H9 (cell line): ENCODE measurements around the gene BTD. TPM values are rescaled to one million over a fixed set of nuclear protein-coding genes. Genes with fewer than 3 reads are reported as not detected.

Experiments
- DNase-seq: peaks from one replicate; pipeline ENCODE4 v3.0.0-alpha.2; 2017
- H2AFZ ChIP-seq: one replicate; pipeline ENCODE4 v1.6.1; 2013; ENCODE audit warnings: mild to moderate bottlenecking, low read length, control low read depth, moderate library complexity
- H2AK5ac ChIP-seq: 2 replicates; pipeline ENCODE4 v1.6.1; 2013; ENCODE audit warnings: low read length, control low read depth, mixed read lengths; ENCODE audit not compliant: insufficient read length
- H2BK120ac ChIP-seq: one replicate; pipeline ENCODE4 v1.6.1; 2013; ENCODE audit warnings: low read depth, mild to moderate bottlenecking, low read length, control low read depth, inconsistent platforms; ENCODE audit not compliant: poor library complexity, severe bottlenecking
- H2BK12ac ChIP-seq: 2 replicates; pipeline ENCODE4 v1.6.1; 2013; ENCODE audit warnings: low read length, control low read depth, mixed read lengths, low read depth; ENCODE audit not compliant: insufficient read length
- H2BK15ac ChIP-seq: 2 replicates; pipeline ENCODE4 v1.6.1; 2013; ENCODE audit warnings: low read depth, low read length, control low read depth
- H2BK20ac ChIP-seq: one replicate; pipeline ENCODE4 v1.6.1; 2013; ENCODE audit warnings: low read depth, mild to moderate bottlenecking, low read length, control low read depth, inconsistent platforms; ENCODE audit not compliant: poor library complexity, severe bottlenecking
- H2BK5ac ChIP-seq: 2 replicates; pipeline ENCODE4 v1.6.1; 2013; ENCODE audit warnings: low read length, control low read depth, mixed read lengths; ENCODE audit not compliant: insufficient read length
- H3K14ac ChIP-seq: 2 replicates; pipeline ENCODE4 v1.6.1; 2013; ENCODE audit warnings: low read length, control low read depth; ENCODE audit not compliant: insufficient read depth
- H3K18ac ChIP-seq: 2 replicates; pipeline ENCODE4 v1.6.1; 2013; ENCODE audit warnings: low read depth, mild to moderate bottlenecking, mixed read lengths, low read length, control low read depth; ENCODE audit not compliant: insufficient read length
- H3K23ac ChIP-seq: 2 replicates; pipeline ENCODE4 v1.6.1; 2013; ENCODE audit warnings: low read length, control low read depth, mixed read lengths, low read depth; ENCODE audit not compliant: insufficient read length
- H3K23me2 ChIP-seq: 2 replicates; pipeline ENCODE4 v1.6.1; 2013; ENCODE audit warnings: low read depth, mild to moderate bottlenecking, mixed read lengths, low read length, control low read depth; ENCODE audit not compliant: insufficient read length, poor library complexity, severe bottlenecking
- H3K27ac ChIP-seq: 2 replicates; pipeline ENCODE4 v1.5.1; 2013; ENCODE audit warnings: low read length, control low read depth, mixed read lengths, low read depth; ENCODE audit not compliant: insufficient read length
- H3K27me3 ChIP-seq: 2 replicates; pipeline ENCODE4 v1.6.1; 2013; ENCODE audit warnings: low read length, control low read depth, inconsistent platforms; ENCODE audit not compliant: insufficient read depth
- H3K4ac ChIP-seq: 2 replicates; pipeline ENCODE4 v1.6.1; 2013; ENCODE audit warnings: low read depth, mild to moderate bottlenecking, control low read depth, inconsistent platforms, low read length, moderate library complexity
- H3K4me1 ChIP-seq: 2 replicates; pipeline ENCODE4 v1.6.1; 2013; ENCODE audit warnings: low read length, control low read depth, inconsistent platforms; ENCODE audit not compliant: insufficient read depth
- H3K4me2 ChIP-seq: 2 replicates; pipeline ENCODE4 v1.6.1; 2013; ENCODE audit warnings: low read length, control low read depth, mixed read lengths; ENCODE audit not compliant: insufficient read length, insufficient read depth
- H3K56ac ChIP-seq: 2 replicates; pipeline ENCODE4 v1.6.1; 2013; ENCODE audit warnings: low read depth, mild to moderate bottlenecking, mixed read lengths, low read length, control low read depth; ENCODE audit not compliant: insufficient read length
- H3K79me1 ChIP-seq: 2 replicates; pipeline ENCODE4 v1.6.1; 2013; ENCODE audit warnings: low read depth, mild to moderate bottlenecking, moderate library complexity, low read length, control low read depth, inconsistent platforms; ENCODE audit not compliant: insufficient read depth, poor library complexity, severe bottlenecking
- H3K79me2 ChIP-seq: 2 replicates; pipeline ENCODE4 v1.6.1; 2013; ENCODE audit warnings: low read length, control low read depth, inconsistent platforms; ENCODE audit not compliant: insufficient read depth
- H3K9ac ChIP-seq: 2 replicates; pipeline ENCODE4 v1.6.1; 2013; ENCODE audit warnings: low read length, control low read depth, mixed read lengths; ENCODE audit not compliant: insufficient read length; ENCODE audit errors: extremely low read depth
- H3K9me3 ChIP-seq: one replicate; pipeline ENCODE4 v1.6.1; 2013; ENCODE audit warnings: low read depth, low read length, inconsistent platforms; ENCODE audit not compliant: control insufficient read depth
- H3T11ph ChIP-seq: one replicate; pipeline ENCODE4 v1.6.1; 2013; ENCODE audit warnings: mild to moderate bottlenecking, low read length, control low read depth, inconsistent platforms
- H4K20me1 ChIP-seq: one replicate; pipeline ENCODE4 v1.6.1; 2013; ENCODE audit not compliant: control insufficient read depth, insufficient read length, insufficient read depth
- H4K5ac ChIP-seq: 2 replicates; pipeline ENCODE4 v1.6.1; 2013; ENCODE audit warnings: low read depth, mild to moderate bottlenecking, mixed read lengths, low read length, control low read depth; ENCODE audit not compliant: insufficient read length
- H4K8ac ChIP-seq: replicated peaks from 2 replicates; pipeline ENCODE4 v1.6.1; 2013; ENCODE audit warnings: low read length, control low read depth, mixed read lengths, low read depth; ENCODE audit not compliant: insufficient read length
- H4K91ac ChIP-seq: 2 replicates; pipeline ENCODE4 v1.6.1; 2013; ENCODE audit warnings: low read depth, mild to moderate bottlenecking, moderate library complexity, mixed read lengths, low read length, control low read depth; ENCODE audit not compliant: insufficient read length
- H3K27ac Mint-ChIP-seq, 3 experiments: 2 replicates in 2 of 3; 3 replicates in 1 of 3; pipeline ENCODE4 v1.8.0; 2020 to 2021; ENCODE audit warnings: mixed read lengths in 3 of 3, mild to moderate bottlenecking in 1 of 3, moderate library complexity in 1 of 3
- H3K27me3 Mint-ChIP-seq: 2 replicates; pipeline ENCODE4 v1.8.0; 2021; ENCODE audit warnings: low read depth, mild to moderate bottlenecking, moderate library complexity, mixed read lengths
- H3K36me3 Mint-ChIP-seq, 3 experiments: 2 replicates in 2 of 3; 3 replicates in 1 of 3; pipeline ENCODE4 v1.8.0; 2020 to 2021; ENCODE audit warnings: low read depth in 3 of 3, mixed read lengths in 3 of 3; ENCODE audit not compliant: insufficient read depth in 1 of 3
- H3K4me1 Mint-ChIP-seq, 2 experiments: 2 replicates each; pipeline ENCODE4 v1.8.0; 2020; ENCODE audit warnings: mixed read lengths in 2 of 2
- H3K4me3 Mint-ChIP-seq, 2 experiments: 2 replicates in 1 of 2; 3 replicates in 1 of 2; pipeline ENCODE4 v1.8.0; 2020 to 2021; ENCODE audit warnings: mild to moderate bottlenecking in 2 of 2, mixed read lengths in 2 of 2, moderate library complexity in 1 of 2
- H3K9me3 Mint-ChIP-seq, 2 experiments: 2 replicates in 1 of 2; 3 replicates in 1 of 2; pipeline ENCODE4 v1.8.0; 2020; ENCODE audit warnings: mild to moderate bottlenecking in 2 of 2, mixed read lengths in 2 of 2, moderate library complexity in 1 of 2
- WGBS: extraction: QIAGEN DNeasy Blood & Tissue Kit; methylation state at CpG from one replicate; pipeline ENCODE4 v1.1.7; 2013; ENCODE audit warnings: missing lambda C conversion rate, low lambda C conversion rate, mixed read lengths; ENCODE audit not compliant: insufficient read length; ENCODE audit errors: extremely low coverage; 5-methylcytosine and 5-hydroxymethylcytosine counted together
- total RNA-seq: library from RNA; stranded (reverse); gene quantifications from 2 replicates; pipeline ENCODE4 v1.2.1, GENCODE V29; 2021
- TF ChIP-seq, protein P1 (sequence below): fragments of 200-600 bp; sonication (generic); conservative IDR thresholded peaks from 3 replicates; pipeline ENCODE4 v1.8.0; 2021; ENCODE audit warnings: antibody characterized with exemption, mild to moderate bottlenecking

Gene BTD
- total RNA-seq, 1 experiment from 2014 or later = 21.5 TPM

DNA sequence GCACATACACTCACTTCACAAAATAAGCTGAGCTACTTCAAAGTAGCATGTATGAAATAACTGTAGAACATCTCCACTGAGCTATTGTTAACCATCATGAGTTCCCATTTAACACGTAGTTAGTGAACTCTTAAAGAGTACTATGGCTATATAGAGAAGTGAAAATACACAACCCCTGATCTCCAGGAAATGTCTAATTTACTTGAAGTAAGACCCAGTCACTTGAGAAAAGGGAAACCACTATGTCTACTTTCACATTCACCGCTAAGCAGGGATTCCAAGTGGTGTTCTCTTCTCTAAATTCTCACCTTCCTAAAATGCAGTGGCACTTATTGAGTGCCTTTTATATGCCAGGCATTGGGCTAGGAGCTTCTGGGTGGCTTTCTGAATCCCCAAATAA lies 45.0 kb upstream of the BTD start:
- Histone ChIP-seq H2AFZ (no peak overlapping the region), H3K27ac (no peak overlapping the region), H3K23me2 (no peaks in the 10 kb centered on the region), H3K56ac (no peak overlapping the region), H3K9me3 (no peaks in the 10 kb centered on the region), H4K91ac (no peak overlapping the region), H2BK120ac (no peak overlapping the region), H2BK20ac (no peak overlapping the region), H3K18ac (no peak overlapping the region), H3K79me2 (no peaks in the 10 kb centered on the region), H3K4me2 (no peak overlapping the region), H4K20me1 (no peaks in the 10 kb centered on the region), H4K8ac (no peak overlapping the region), H3K14ac (no peak overlapping the region), H3K9ac (no peak overlapping the region), H2BK12ac (no peak overlapping the region), H3K4ac (no peak overlapping the region), H2BK5ac (no peak overlapping the region), H3K23ac (no peak overlapping the region), H2AK5ac (no peak overlapping the region), H3K79me1 (no peaks in the 10 kb centered on the region), H3K27me3 (no peaks in the 10 kb centered on the region), H3K4me1 (no peaks in the 10 kb centered on the region), H3T11ph (no peak overlapping the region), H2BK15ac (no peak overlapping the region), H4K5ac (no peak overlapping the region)
- TF ChIP-seq, protein P1, sequence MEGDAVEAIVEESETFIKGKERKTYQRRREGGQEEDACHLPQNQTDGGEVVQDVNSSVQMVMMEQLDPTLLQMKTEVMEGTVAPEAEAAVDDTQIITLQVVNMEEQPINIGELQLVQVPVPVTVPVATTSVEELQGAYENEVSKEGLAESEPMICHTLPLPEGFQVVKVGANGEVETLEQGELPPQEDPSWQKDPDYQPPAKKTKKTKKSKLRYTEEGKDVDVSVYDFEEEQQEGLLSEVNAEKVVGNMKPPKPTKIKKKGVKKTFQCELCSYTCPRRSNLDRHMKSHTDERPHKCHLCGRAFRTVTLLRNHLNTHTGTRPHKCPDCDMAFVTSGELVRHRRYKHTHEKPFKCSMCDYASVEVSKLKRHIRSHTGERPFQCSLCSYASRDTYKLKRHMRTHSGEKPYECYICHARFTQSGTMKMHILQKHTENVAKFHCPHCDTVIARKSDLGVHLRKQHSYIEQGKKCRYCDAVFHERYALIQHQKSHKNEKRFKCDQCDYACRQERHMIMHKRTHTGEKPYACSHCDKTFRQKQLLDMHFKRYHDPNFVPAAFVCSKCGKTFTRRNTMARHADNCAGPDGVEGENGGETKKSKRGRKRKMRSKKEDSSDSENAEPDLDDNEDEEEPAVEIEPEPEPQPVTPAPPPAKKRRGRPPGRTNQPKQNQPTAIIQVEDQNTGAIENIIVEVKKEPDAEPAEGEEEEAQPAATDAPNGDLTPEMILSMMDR = no peak
- no peak for DNase-seq
- no peak overlapping the region for H3K27ac Mint-ChIP-seq
- peaks cover 2 to 9% of the 10 kb centered on the region in 2 experiments; a peak in 3 of 4 replicates for H3K4me1 Mint-ChIP-seq
- no CpG with 5 or more reads among the region's 2 CpGs for WGBS
- H3K9me3 Mint-ChIP-seq = no peaks in the 10 kb centered on the region
- H3K27me3 Mint-ChIP-seq = no peaks in the 10 kb centered on the region
- no peak overlapping the region for H3K4me3 Mint-ChIP-seq
- H3K36me3 Mint-ChIP-seq = peaks cover 0 to 16% (median 4%) of the 10 kb centered on the region in 3 experiments; a peak in 6 of 7 replicates
